C1 segment of cervical spinal cord (tissue), 14 donors: ENCODE measurements around the gene SLC36A4.
"Not testable (repeated sequence)": the region's sequence is repeated elsewhere in the genome, so short reads cannot be mapped to it uniquely, and the experiment has no call there.

ENCODE experiments used
- DNase-seq, 14 donors: peaks; one replicate each; lab custom pipeline; 2025; lab: John Stamatoyannopoulos, UW

Gene SLC36A4

DNA sequence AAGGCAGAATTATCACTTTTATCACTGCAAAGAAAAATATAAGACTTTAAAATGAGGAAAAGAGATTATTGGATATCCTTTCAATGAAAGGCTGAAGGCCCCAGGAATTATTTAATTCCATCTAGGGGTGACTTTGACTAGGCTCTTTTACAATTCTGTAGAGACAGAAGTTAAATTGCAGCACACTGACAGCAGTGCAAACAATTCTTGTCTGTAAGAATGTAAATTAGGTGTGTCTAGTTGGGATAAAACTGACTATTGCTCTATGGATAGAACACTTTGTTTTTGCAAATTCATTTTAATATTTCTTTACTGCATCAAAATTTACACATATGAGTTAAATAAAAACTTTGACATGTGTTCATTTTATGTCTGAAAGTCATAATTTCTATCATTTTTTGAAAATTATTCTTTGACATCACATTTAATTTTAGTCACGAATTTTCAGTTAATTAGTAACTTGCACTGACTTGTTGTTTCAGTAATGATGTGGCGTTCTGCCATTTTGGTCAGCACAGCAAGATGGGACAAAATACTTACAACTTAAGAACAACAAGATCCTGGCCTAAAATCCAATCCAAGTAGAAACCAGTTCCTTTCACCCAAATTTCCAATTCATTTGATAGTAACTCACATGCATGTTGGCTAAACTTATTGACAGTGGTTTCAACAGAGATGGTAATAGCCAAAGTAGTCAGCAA is 75.1 kb downstream of the SLC36A4 start:
- no peak for DNase-seq

DNA sequence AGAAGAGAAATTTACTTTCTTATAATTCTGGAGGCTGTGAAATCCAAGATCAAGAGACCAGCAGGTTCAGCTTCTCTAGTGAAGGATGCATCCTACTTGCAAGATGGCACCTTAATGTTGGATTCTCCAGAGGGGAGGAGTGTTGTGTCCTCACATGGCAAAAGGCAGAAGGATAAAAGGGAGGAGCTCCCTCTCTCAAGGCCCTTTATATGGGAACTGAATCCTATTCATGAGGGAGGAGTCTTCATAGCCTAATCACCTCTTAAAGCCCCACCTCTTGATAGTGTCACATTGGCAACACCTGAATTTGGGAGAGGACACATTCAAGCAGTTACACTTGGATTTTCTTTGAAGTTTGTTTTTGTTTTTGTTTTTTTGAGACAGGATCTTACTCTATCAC is 79.5 kb downstream of the SLC36A4 start:
- DNase-seq: no peak

DNA sequence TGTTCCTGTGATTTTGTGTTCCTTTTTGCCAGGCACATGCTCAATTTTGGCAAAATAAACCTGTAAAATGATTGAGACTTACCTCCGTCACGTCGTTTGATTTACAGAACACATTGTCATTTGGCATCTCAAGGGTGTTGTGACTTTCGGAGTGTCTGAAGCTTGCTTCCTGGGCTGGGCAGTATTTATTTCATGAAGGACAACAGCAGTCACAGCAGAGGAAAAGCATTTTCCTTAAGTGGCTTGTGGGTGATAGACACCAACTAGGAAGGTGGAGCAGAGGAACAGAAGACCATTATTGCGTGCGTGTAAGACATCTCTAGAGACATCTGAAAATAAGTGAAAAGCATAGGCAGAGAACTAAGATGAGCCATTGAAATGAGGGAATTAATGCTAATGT is 80.2 kb downstream of the SLC36A4 start:
- DNase-seq: no peak

DNA sequence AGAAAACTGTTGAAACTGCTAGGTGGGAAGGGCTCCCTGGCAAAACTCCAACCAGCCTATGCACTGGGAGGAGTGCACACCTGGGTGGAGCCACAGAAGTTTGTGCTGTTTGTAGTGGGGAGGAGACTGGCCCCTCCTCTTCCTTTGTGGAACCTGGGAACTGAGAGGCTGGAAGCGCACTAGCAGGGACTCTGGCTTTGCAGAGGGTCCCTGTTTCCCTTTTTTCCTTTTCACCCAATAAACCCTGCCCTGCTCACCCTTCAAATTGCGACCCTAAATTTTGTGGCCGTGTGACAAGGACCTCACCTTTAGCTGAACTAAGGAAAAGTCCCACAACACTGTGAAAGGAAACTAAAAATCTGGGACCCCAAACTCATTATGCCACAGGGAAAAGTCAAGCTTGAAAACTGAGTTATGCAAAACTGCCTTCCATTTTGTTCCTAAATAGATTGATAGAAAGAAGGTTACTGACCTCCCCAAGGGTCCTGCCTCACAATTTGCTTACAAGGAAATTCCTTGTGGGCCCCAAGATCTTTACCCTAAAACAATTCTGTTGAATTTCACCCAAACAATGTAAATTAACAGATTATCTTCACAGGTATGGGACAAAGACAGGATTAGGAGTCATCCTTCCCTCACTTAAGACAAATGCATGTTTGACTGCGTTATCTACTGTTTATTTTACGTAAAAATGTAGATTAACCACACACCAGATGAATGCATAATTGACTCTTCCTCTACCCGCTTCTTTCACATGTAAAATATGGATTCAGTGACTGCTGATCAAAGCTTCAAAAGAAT is 81.0 kb downstream of the SLC36A4 start:
- no peak for DNase-seq

DNA sequence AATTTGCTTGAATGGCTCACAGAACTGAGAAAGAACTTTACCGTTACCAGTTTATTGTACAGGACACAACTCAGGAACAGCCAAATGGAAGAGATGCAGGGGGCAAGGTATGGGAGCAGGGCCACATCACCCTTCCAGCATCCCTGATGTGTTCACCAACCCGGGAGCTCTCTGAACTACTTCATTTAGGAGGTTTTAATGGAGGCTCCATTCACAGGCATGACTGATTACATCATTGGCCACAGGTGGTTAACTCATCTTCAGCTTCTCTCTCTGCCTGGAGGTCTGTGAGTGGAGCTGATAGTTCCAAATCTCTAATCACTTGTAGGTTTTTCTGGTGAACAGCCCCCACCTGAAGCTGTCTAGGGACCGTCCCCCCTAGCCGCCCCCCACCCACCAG is 83.5 kb downstream of the SLC36A4 start:
- DNase-seq: no peak

DNA sequence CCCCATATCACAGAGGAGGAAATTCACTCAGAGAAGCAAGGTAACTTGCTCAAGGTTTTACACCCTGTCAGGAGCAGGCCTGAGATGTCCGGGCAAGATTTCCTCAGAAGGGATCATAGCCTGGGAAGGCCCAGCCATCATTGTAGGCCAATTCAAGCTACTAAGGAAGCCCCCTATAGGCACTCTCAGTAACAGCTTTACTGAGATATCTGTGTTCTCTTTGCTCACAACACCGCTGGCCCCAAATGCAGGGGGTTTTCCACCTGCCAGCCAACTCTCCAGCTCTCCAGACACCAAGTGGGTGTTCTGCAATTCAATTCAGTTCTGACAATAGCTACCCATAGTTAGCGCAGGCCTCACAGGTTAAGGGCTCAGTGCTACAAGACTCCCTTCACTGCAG is 84.0 kb downstream of the SLC36A4 start:
- DNase-seq: no peak

DNA sequence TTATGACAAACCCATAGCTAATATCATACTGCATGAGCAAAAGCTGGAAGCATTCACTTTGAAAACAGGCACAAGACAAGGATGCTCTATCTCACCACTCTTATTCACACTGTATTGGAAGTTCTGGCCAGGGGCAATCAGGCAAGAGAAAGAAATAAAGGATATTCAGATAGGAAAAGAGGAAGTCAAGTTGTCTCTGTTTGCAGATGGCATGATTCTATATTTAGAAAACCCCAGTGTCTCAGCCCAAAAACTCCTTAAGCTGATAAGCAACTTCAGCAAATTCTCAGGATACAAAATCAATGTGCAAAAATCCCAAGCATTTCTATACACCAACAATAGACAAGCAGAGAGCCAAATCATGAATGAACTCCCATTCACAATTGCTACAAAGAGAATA is 86.6 kb downstream of the SLC36A4 start:
- not testable (repeated sequence) for DNase-seq

DNA sequence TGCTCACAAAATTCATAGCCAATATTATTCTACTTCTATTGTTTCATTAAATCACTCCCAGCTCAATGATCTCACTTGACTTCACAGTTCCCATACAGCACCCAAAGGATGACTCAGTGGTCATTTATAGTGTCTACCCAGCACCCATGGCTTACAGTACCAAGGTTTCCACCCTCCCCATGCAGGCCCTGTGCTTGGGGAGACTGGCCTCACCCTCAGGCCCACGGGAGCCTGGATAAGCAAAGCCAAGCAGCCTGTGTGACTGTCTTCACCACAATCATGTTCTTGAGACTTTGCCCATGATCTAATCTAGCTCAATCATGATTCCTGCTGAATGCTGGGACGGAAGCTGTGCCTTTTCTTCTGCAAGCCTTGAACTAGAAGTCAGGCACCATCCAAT is 97.6 kb downstream of the SLC36A4 start:
- DNase-seq: no peak

DNA sequence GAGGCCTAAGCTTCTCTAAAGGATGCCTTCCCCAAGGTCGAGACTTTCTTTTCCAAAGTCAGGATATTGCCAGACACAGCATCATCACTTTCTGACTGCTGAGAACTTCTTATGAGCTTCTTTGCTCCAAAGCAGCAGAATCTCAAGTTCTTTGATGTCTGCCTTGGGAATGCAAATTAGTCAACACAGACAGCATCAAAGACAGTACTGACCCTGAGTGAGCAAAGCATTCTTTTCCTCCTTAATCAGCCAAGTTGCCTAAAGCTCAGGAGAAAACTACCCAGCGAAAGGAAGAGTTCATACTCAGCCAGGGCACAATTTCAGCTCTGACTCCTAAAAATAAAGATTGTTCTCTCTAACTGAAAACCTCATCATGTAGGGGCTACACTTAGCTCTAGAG is 98.0 kb downstream of the SLC36A4 start:
- DNase-seq: no peak
